Stimulated activated CD4-positive, alpha-beta T cell treated with anti-CD3 and anti-CD28 coated beads, Interleukin-15, amount 100 ng/mL, for 1 hour (primary cell): ENCODE data around the gene VCL.
A peak's percentile ranks its signal among the peaks of the same experiment; 100 is the strongest.

Source experiments
- DNase-seq, 2 donors: peaks; one replicate each; pipeline ENCODE4 v3.0.0-alpha.2; 2020; ENCODE audit warnings: low read depth in 1 of 2, low spot score in 1 of 2

Gene VCL

DNA sequence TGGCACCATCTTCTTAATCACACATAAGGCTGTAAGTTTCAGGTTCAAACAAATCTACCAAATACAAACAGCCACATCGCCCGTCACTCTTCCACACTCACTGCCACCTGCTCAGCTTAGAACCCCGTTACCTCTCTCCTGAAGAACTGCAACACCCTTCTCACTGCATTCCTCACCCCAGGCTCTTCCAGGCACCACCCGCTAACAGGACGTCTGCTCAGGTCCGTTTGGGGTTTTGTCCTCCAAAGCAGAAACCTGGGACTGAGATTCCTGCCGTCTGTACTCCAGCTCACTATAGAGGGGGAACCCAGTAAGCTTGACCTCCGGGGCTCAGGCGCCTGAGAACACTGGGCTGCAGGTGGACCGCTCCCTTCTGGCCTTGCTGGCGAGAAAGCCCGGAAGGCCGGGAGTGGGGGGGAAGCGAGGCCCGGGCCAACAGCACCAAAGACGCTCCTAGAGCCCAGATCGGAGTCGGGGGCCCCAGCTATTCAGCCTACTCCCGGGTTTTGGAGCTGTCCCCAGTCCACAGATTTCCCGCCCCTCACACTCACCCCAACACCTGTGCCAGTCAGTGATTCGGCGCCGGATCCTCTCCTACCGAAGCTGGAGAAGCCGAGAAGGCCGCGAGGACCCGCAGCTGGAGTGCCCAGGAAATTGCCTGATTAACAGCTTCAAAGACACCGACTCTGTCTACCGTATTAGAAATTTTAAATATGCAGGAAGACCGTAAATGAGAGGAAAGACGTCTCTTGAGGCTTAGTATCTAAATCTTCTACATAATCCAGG, 152.5 kb downstream of the VCL start, which contains the start of gene AP3M1:
Gene AP3M1, minus strand, starts transcription at position 625 of the 786 bp plus-strand sequence. CDS start 12,449 bp downstream, outside the sequence.
- peak; percentile 63 for DNase-seq

DNA sequence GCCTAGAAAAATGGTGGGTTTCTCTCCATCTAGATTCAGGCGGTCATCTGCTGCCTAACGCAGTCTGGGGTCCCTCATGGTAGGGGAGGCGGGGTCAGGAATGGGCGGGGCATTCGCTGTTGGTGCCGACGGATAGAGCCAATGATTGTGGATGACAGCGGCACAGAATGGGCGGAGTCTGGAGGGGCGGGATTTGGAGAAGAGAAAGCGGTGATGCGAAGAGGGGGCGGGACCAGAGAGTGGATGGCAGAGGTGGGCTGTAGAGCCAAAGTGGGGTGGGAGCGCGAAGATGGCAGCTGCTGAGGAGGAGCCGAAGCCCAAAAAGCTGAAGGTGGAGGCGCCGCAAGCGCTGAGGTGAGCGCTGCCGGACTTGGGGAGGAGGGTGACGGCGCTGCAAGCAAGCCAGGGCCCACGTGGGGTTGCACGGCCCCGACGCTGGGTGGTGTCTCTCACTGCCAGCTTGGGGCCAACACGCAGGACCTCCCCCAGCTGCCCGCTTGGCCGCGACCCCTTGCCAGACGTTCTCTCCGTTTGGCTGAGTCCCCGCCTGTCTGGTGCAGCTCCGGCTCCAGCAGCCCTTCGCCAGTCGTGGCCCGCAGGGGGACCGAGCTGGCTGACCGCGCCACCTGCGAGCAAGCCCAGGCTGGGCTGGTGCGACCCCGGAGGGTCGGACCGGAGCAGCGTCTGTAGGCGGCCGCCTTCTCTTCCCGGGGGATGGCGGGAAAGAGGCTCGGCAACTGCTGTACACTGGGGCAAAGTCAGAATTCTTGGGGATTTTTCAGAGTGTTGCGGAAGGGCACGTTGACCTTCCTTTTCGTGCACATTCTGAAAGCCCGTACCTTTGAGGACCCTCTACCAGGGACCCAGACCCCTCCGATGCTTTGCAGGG, 153.3 kb downstream of the VCL start, which contains the start of gene ADK:
Gene ADK, plus strand, starts transcription at position 232 of the 889 bp plus-strand sequence. Its CDS starts 58 bp downstream, at position 290.
- DNase-seq = peak; percentile 99

GRCh38 chr10:74151879-74152722, 154.2 kb downstream of the VCL start:
- DNase-seq = no peak

DNA sequence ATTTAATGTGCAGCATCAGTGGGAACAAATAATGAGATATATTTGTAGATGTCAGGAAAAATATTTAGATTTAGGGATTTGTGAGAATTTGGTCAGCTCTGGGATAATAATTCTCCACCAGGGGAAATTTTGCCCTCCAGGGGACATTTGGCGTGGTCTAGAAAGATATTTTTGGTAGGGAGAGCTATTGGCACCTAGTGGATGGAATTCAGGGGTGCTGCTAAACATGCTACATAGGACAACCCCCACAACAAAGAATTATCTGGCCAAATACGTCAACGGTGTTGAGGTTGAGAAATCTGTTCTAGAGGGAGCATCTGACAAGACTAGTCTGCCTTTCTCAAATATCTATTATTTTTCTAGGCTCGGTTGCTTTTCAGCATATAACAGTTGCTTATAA, 155.2 kb downstream of the VCL start:
- DNase-seq = no peak

DNA sequence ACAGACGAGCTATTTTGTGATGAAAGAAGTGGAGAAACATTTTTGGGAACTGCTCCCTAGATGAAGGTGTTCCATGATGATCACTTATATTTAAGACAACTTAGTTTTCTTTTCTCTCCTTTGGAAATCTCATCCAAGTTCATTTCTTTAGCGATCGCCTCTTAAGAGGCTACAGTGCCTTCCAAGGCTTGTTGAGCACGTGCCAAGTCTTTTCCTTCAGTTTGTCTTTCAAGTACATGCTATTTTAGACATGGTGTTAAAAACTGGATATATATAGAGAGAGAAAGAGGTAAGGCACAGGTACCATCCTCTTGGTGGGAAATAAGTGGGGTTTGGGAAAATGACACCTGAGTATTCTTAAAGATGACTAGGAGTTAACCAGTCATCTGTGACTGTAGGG, 155.8 kb downstream of the VCL start:
- DNase-seq = no peak

DNA sequence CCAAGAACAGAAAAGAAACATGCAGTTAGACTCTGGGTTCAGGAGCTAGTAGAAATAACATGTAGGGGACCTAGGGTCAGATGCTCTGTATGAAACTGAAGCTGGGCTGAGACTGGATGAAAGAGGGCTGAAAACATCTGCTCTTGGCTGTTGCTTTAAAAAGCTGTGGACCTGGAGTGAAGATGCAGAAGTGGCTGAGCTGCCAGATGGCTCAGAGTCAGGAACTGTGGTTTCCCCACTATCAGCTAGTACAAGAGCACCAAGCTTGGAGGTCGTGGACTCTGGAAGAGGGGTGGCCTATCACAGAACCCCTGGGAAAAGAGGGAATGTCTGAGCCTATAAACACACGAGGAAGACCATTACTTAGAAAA, 159.0 kb downstream of the VCL start:
- no peak for DNase-seq

- no peak for DNase-seq
Measured at GRCh38 chr10:74160013-74160412, 162.1 kb downstream of the VCL start.

DNA sequence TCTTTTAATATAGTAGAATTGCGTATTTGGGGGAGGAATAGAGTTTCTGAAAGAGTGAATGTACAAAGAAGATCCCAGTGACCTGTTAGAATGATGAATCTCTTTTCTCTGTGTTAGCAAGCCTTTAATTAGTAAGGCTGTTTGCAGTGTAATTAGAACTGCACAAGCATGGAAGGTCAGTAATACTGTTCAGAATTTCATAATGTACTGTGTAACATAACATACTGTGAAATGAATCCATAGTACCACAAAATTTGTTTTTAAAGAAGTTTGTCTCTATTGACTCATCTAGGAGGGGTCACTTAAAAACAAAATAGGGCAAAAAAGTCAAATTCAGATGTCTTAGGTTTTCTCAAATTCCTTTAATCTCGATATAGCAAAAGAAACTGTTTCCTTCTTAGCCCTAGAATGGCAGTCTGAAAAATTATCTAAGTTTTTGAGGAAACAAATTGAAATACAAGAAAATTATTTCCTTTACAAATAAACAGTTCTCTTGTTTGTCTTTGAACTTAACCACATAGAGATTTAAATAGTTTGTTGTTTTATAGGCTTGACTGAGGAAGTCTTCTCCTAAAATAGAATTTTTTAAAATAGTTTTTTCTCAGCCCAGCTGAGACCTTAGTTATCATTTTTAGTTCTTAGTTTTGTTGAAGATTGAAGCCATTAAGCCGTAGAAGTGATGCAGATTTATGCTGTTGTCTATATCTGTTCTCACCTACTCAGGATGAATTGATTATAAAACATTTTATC, 165.6 kb downstream of the VCL start:
- DNase-seq = no peak

DNA sequence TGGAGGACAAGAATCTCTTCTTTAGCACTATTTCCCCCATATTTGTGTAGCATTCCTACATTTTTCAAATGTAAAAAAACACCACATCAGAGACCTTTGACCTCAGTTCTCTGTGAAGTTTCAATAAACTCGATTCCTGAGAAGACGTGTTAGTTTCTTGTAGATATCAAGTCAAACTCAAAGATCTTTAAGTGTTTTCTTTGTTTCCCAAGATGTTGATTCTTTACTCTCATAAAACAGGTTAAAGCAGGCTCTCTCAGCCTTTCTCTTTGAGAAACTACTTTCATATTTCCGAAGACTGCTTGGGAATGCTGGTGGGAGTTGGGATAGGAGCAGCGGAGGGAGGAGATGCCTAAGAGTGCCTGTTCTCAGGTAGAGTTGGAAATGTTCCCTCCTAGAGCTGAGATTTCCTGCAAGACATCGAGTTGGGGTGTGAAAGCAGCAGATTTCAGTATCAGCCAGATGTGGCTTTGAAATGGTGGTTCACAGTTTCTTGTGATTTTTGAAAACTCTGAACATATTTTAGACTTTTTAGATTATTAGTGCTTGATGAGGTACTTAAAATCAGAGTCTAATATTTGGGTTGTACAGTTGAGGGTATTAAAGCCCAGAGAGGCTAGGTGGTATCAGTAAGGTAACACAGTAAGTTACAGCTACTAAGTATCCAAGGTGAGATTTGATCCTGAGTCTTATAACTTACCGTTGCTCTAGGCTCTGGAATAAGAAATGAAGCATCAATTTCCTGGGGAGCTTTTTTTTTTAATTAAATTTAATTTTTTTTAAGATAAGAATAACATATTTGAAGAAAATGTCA, 167.0 kb downstream of the VCL start:
- no peak for DNase-seq

GRCh38 chr10:74165530-74165901, 167.6 kb downstream of the VCL start:
- no peak for DNase-seq

DNA sequence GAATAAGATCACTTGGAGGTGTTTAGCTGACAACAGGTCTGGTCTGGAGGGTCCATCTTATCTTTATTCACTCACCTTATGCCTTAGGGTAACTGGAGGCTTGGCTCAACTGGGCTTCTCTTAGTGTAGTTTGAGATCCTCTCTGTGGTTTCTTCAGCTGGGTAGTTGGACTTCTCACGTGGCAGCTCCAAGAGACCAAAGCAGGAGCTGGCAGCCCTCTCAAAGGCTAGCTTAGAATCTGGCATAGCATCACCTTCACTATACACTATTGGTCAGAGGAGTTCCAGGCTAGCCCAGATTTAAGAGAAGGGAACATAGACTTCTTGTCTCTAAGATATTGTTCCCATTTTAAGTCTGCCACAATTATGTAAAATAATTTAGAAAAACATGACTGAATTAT, 169.5 kb downstream of the VCL start:
- DNase-seq = no peak
